GM21367 (cell line): ENCODE results near the gene WDSUB1.

ENCODE experiments used
- ATAC-seq: cut with Tn5 transposase; IDR thresholded peaks from one replicate; pipeline ENCODE4 v1.9.1; 2021; ENCODE audit not compliant: unreplicated experiment

WDSUB1 gene

GRCh38 chr2:159199761-159200465, 86.6 kb downstream of the WDSUB1 start:
- no peak for ATAC-seq

- no peak for ATAC-seq
These were observed 87.3 kb downstream of the WDSUB1 start for GRCh38 chr2:159199236-159199635.

GRCh38 chr2:159196393-159196925, 90.0 kb downstream of the WDSUB1 start:
- no peak for ATAC-seq

- ATAC-seq, result no peak
These were observed 90.8 kb downstream of the WDSUB1 start for GRCh38 chr2:159195697-159196096.

GRCh38 chr2:159194241-159194640, 92.3 kb downstream of the WDSUB1 start:
- no peak for ATAC-seq

- ATAC-seq, result no peak
These were observed 92.7 kb downstream of the WDSUB1 start for GRCh38 chr2:159193791-159194190.

- ATAC-seq, result no peak
These were observed 94.1 kb downstream of the WDSUB1 start for GRCh38 chr2:159192371-159192918.

- ATAC-seq, result no peak
These were observed 98.1 kb downstream of the WDSUB1 start for GRCh38 chr2:159188449-159188848.

- ATAC-seq, result no peak
These were observed 99.4 kb downstream of the WDSUB1 start for GRCh38 chr2:159187106-159187505.

- no peak for ATAC-seq
These were observed 100.0 kb downstream of the WDSUB1 start for GRCh38 chr2:159186462-159186861.
